Suprapubic skin (tissue), 3 donors: ENCODE measurements around the gene DUSP1.

Source experiments
- POLR2A ChIP-seq, 2 donors: fragments of 450-650 bp; IDR thresholded peaks; one replicate each; pipeline ENCODE4 v1.6.1; 2017; ENCODE audit warnings: antibody characterized with exemption in 2 of 2, mild to moderate bottlenecking in 2 of 2, moderate library complexity in 2 of 2
- TF ChIP-seq, protein P1 (sequence below), 2 donors: fragments of 200-600 bp in 1 of 2; fragments of 450-650 bp in 1 of 2; sonication (generic) in 1 of 2; IDR thresholded peaks; one replicate each; pipeline ENCODE4 v1.5.1; 2016 to 2019; ENCODE audit warnings: antibody characterized with exemption in 2 of 2, mild to moderate bottlenecking in 1 of 2, moderate library complexity in 1 of 2

DNA sequence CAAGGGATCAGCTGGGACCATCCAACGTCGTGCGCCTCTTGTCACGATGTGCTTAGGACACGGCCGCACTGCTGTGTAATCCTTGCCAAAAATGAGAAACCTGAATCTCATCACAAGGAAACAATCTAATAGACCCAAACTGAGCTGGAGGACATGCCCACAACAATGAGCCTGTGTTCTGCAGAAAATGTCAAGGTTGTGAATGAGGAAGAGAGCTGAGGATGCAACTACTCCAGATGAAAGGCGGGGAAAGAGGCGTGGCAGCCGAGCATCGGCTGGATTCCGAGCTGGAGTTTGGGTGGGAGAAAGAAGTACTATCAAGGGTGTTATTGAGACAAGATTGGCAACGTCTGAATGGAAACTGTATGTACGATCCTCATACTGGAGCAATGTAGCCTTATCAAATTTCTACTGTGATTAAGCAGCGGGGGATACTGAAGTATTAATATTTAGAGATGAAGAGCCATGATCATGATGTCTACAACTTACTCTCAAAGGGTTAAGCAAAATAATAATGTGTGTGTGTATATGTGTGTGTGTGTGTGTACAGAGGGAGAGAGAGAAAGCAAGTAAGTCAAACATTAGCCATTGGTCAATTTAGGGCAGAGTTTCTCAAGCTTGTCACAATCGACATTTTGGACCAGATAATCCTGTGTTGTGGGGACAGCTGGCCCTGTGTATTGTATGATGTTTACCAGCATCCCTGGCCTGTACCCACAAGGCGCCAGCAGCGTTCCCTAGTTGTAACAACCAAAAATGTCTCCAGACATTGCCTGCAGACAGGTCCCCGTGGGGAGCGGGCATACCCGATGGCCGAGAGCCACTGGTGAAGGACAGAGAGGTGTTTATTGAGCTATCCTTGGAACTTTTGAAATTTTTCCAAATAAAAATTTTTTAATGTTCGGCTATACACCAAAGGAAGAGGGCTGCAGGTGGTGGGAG, 46.5 kb downstream of the DUSP1 start:
- no peak for TF ChIP-seq POLR2A (IDR thresholded peaks at IDR 0.05)
- TF ChIP-seq, protein P1, sequence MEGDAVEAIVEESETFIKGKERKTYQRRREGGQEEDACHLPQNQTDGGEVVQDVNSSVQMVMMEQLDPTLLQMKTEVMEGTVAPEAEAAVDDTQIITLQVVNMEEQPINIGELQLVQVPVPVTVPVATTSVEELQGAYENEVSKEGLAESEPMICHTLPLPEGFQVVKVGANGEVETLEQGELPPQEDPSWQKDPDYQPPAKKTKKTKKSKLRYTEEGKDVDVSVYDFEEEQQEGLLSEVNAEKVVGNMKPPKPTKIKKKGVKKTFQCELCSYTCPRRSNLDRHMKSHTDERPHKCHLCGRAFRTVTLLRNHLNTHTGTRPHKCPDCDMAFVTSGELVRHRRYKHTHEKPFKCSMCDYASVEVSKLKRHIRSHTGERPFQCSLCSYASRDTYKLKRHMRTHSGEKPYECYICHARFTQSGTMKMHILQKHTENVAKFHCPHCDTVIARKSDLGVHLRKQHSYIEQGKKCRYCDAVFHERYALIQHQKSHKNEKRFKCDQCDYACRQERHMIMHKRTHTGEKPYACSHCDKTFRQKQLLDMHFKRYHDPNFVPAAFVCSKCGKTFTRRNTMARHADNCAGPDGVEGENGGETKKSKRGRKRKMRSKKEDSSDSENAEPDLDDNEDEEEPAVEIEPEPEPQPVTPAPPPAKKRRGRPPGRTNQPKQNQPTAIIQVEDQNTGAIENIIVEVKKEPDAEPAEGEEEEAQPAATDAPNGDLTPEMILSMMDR (IDR thresholded peaks at IDR 0.05): no peak
